IPS-18c (cell line): ENCODE measurements around the gene ACTL7A.
"Not testable (repeated sequence)": the region's sequence is repeated elsewhere in the genome, so short reads cannot be mapped to it uniquely, and the experiment has no call there.

Experiments used
- H3K4me3 ChIP-seq: 2 replicates; pipeline ENCODE4 v1.7.0; 2013; ENCODE audit warnings: low read depth, mild to moderate bottlenecking, low read length, moderate library complexity; ENCODE audit not compliant: insufficient read depth
- H3K9me3 ChIP-seq: one replicate; pipeline ENCODE4 v1.6.1; 2013; ENCODE audit warnings: mild to moderate bottlenecking, low read length, moderate library complexity; ENCODE audit not compliant: control insufficient read depth, insufficient read depth

ACTL7A gene

GRCh38 chr9:108894225-108894997, 32.3 kb downstream of the ACTL7A start:
- Histone ChIP-seq H3K9me3 (no peaks in the 10 kb centered on the region), H3K4me3 (no peak overlapping the region)

DNA sequence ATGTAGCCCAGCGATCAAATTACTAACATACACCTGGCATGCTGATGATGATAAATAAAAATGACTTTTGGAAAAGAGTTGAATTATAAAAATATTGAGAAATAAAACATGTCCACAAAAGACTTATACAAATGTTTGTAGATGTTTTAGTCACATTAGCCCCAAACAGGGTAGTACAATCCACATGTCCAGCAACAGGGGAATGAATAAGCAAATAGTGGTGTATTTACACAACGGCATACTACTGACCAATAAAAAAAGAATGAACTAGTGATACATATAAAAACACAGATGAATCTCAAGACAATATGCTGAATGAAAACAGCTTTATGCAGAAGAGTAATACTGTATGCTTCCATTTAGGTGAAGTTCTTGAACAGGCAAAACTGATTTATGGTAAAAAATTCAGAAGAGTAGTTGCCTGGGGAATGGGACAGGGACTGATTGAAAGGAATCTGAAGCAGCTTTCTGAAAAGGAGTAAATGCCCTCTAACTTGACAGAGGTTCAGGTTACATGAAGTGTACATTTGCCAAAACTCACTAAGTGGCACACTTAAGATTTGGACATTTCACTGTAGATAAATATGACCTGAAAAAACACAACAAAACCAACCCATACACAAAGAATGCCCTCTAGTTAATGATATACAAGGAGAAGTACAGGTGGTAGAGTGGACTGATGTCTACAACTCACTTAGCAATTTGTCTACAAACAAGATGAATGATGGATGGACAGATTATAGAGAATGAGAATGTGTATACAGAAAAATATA, 35.4 kb downstream of the ACTL7A start:
- Histone ChIP-seq H3K4me3 (no peak overlapping the region), H3K9me3 (no peaks in the 10 kb centered on the region)

DNA sequence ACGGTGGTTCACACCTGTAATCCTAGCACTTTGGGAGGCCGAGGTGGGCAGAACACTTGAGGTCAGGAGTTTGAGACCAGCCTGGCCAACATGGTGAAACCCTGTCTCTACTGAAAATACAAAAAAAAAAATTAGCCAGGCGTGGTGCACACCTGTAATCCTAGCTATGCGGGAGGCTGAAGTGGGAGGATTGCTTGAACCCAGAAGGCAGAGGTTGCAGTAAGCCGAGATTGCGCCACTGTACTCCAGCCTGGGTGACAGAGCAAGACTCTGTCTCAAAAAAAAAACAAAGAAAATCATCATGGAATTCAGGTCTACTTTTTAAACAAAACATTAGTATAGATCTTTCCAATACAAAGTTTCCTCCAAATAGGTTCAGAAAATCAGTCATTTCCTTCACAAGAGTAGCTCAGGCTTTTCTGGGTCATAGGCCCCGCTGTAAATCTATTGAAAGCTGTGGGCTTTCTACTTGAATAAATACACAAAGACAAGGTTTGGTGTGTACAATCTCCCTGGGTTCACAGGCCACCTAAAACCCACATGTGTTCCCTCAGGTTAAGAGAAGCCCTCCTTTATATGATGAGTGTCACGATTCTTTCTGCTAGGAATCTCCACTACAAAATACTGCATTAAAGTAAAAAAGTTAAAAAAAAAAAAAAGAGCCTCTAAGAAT, 37.1 kb downstream of the ACTL7A start:
- not testable (repeated sequence) for H3K9me3 ChIP-seq, H3K4me3 ChIP-seq

- Histone ChIP-seq H3K9me3 (no peaks in the 10 kb centered on the region), H3K4me3 (no peak overlapping the region)
These were observed 38.1 kb downstream of the ACTL7A start for GRCh38 chr9:108900176-108900575.

DNA sequence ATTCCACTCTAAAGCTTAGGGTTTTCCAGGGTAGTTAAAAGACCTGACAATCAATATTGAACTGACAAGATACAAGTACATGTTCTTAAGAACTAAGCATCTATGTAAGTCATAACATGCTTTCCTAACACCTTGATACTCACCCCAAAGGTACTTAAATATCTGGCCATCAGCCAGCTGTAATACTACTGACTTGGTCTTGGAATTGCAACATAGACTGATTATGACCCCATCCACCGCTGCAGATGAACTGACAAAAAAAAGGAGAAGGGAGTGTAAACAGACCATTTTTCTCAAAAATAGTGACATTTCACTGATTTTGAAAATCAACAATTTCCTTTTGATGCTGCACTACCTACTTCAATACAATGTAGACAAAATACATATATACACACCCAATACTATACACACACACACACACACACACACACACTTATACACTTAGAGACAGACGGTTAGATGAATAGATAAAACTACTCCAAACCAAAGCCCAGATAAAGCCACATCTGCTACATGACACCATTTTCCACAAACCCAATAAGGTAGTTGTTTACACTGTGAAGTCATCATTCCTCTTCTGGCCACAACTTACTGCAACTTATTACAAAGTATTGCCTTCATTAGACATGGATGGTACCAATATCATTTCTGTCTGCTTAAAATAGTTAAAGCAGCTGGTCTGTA, 41.5 kb downstream of the ACTL7A start:
- H3K4me3 ChIP-seq, result no peak overlapping the region
- no peaks in the 10 kb centered on the region for H3K9me3 ChIP-seq

DNA sequence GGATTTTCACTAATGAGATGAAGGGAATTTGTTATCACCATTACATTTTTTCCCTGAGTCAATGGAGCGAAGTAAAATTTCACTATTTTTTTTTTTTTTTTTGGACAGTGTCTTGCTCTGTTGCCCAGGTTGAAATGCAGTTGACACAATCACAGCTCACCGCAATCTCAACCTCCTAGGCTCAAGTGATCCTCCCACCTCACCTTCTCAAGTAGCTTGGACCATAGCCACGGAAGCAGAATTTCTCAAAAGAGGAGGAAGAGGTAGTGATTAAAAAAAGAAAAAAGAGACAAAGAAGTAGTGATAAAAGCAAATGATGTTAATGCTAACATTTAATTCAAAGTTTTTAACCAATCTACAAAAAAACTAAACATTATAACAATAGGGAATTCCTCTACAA, 42.1 kb downstream of the ACTL7A start:
- H3K4me3 ChIP-seq, result no peak overlapping the region
- no peaks in the 10 kb centered on the region for H3K9me3 ChIP-seq

DNA sequence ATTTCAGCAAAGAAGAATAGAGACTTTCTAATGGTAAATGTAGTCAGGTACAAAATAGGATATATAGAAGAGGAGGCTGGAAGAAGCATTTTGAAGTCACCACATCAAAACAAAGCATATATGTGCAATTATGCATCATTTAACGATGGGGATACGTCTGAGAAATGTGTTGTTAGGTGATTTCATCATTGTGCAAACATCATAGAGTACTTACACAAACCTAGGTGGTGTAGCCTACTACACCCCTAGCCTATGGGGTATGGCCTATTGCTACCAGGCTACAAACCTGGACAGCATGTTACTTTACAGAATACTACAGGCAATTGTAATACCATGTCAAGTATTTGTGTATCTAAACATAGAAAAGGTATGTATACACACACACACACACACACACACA, 43.4 kb downstream of the ACTL7A start:
- Histone ChIP-seq H3K9me3 (no peaks in the 10 kb centered on the region), H3K4me3 (no peak overlapping the region)

DNA sequence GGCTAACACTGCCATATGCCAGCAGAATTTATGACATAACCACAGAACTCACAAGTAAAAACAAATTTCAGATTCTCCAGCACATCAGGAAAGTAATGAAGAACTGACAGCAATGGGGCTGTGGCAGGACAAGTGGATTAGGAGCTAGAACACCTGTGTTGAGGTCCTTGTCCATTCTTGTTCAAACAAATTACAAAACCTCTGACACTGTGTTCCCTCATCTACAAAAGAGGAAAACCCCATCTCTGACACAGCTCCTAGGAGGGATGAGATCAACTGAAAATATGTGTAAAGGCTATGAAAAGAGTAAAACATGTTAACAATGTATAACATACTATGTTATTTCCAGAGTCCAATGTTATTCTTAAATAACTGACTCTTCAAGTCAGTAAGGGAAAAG, 48.3 kb downstream of the ACTL7A start:
- no peaks in the 10 kb centered on the region for H3K9me3 ChIP-seq
- H3K4me3 ChIP-seq, result no peak overlapping the region

DNA sequence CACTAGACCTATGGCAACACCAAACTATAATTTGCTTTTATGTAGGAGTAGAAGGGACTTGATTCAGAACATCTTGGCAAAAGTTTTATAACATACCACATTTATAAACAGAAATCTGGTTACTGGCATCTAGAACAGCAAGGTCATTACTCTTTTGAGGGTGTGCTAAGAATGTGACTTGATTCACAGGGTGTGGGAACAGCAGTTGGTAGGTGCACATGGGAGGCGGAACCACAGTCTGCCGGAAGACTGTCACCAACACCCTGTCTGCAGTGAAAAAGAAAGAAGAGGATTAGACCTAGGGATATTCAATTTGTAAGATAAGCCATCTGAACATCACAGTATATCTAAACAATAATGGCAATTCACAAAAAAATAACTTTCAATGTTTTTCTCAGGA, 48.8 kb downstream of the ACTL7A start:
- Histone ChIP-seq H3K9me3 (no peaks in the 10 kb centered on the region), H3K4me3 (no peak overlapping the region)

DNA sequence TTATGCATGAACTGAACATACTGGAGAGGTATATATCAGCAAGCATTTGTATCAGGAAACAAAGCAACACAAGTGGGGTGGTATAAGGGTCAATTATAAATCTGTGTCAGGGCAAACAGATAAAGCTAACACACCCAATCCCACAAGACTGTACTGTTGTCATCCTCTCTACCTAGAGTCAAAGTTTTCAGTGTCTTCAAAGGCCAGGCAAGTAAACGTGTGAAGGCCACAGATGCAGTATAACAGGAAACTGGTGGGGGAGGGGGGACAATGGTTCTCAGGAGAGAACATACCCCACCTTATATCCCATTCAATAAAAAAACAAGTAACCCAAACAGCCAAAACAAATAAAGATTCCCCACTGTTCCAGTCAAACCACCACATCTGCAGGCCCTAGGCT, 49.8 kb downstream of the ACTL7A start:
- Histone ChIP-seq H3K4me3 (no peak overlapping the region), H3K9me3 (no peaks in the 10 kb centered on the region)
